ENCODE results near the gene KRT9.

The KRT9 gene

DNA sequence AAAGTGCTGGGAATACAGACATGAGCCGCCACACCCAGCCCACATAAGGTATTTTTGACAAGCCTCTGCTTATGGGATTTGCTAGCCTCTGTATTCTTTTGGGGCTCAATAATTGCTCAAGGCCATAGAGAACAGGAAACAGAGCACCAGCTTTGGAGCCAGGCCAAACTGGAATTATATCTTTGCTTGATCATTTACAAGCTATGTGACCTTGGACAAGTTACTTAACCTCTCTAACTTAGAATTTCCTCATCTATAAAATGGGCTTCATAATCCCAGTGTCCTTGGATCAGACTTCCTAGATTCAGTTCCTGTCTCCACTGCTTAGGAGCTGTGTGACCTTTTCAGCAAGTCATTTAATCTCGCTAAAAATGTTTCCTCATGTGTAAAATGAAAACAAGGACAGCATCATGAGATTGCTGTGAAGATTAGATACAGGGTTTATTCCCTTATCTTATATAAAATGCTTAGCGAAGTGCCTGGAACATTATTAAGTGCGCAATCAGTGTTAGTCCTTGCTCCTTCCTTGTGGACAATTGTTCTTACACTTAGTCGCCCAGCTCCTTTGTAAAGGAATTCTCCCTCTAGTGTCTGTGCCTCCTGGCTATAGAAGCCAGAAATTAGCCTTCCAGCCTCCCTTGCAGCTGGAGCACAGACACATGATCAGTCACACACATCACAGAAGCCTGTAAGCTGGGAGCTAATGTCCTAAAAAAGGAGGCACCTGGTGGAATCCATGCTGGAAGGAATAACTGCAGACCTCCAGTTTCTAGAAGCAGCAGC, 16.6 kb downstream of the KRT9 start:
- H3K9me3 ChIP-seq (ENCODE audit: control insufficient read depth, insufficient read depth, low read length), result no peaks in the 10 kb centered on the region
- no peak overlapping the region for H3K4me3 ChIP-seq (ENCODE audit: low read length)
- WGBS (ENCODE audit: insufficient coverage, insufficient read length), result no CpG with 5 or more reads among the region's 5 CpGs
- H3K4me1 ChIP-seq (ENCODE audit: control insufficient read depth, insufficient read depth, low read length), result no peaks in the 10 kb centered on the region
- H3K36me3 ChIP-seq (ENCODE audit: control insufficient read depth, insufficient read depth, low read length), result no peaks in the 10 kb centered on the region
- no peak for DNase-seq (ENCODE audit: low read depth, low spot score)
- no peak overlapping the region for H3K27ac ChIP-seq (ENCODE audit: low read length)
- no peaks in the 10 kb centered on the region for H3K27me3 ChIP-seq (ENCODE audit: control insufficient read depth, insufficient read depth, low read length)

DNA sequence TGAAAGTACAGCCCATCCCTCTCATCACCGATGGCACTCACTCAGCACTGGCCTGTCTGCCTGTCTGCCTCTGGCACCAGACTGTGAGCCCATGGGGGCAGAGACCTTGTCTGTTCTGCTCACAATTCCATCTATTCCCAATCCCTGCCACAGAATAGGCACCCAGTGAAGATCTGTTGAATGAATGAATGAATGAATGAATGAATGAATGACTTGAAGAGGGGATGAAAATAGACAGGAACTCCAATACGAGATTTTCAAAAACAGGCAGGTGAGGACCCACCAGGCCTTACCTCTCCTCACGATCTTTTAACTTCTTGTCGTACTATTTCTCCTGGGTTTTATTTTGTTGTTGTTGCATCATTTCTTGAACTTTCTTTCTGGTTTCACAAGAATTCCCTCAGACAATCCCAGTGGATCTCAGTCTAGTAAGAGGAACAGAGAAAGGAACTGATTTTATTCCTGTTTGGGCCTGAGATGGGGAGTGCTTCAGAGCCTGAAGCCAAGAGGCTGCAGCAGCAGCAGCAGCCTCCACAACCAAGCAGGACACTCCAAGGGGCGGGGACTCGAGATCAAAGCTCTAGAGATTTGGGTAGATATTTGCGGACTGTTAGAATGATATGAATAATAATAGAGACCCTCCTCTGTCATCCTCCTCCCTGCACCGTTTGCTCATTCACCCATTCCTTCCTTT, 17.7 kb downstream of the KRT9 start:
- H3K27me3 ChIP-seq (ENCODE audit: control insufficient read depth, insufficient read depth, low read length), result no peaks in the 10 kb centered on the region
- H3K4me1 ChIP-seq (ENCODE audit: control insufficient read depth, insufficient read depth, low read length), result no peaks in the 10 kb centered on the region
- no peak overlapping the region for H3K27ac ChIP-seq (ENCODE audit: low read length)
- H3K9me3 ChIP-seq (ENCODE audit: control insufficient read depth, insufficient read depth, low read length), result no peaks in the 10 kb centered on the region
- H3K4me3 ChIP-seq (ENCODE audit: low read length), result no peak overlapping the region
- H3K36me3 ChIP-seq (ENCODE audit: control insufficient read depth, insufficient read depth, low read length), result no peaks in the 10 kb centered on the region
- no CpG with 5 or more reads among the region's 8 CpGs for WGBS (ENCODE audit: insufficient coverage, insufficient read length)
- DNase-seq (ENCODE audit: low read depth, low spot score), result no peak

DNA sequence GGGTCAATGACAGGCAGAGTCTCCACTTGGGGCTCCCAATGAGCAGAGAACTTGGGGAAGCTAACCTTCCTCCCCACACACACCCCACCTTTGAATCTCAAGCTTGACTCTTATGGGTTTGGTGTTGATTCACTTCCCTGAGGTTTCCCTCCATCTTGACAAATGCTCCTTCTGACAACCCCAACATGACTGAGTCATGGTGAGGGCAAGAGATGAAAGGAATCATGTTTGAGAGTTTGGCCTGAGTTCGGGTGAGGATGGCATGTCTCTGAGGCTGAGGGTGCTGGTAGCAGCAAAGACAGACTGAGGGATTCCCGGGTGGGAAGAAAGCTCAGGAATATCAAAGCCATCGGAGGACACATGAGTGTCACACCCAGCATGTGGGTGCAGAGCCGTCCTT, 18.7 kb downstream of the KRT9 start:
- no peak for DNase-seq (ENCODE audit: low read depth, low spot score)
- Histone ChIP-seq H3K27me3 (ENCODE audit: control insufficient read depth, insufficient read depth, low read length) (no peaks in the 10 kb centered on the region), H3K4me3 (ENCODE audit: low read length) (no peak overlapping the region), H3K27ac (ENCODE audit: low read length) (no peak overlapping the region), H3K4me1 (ENCODE audit: control insufficient read depth, insufficient read depth, low read length) (no peaks in the 10 kb centered on the region; the same call in 1 of the 2 replicates), H3K9me3 (ENCODE audit: control insufficient read depth, insufficient read depth, low read length) (no peaks in the 10 kb centered on the region), H3K36me3 (ENCODE audit: control insufficient read depth, insufficient read depth, low read length) (no peaks in the 10 kb centered on the region)
- whole genome bisulfite sequencing (ENCODE audit: insufficient coverage, insufficient read length), result no CpG with 5 or more reads among the region's 4 CpGs

DNA sequence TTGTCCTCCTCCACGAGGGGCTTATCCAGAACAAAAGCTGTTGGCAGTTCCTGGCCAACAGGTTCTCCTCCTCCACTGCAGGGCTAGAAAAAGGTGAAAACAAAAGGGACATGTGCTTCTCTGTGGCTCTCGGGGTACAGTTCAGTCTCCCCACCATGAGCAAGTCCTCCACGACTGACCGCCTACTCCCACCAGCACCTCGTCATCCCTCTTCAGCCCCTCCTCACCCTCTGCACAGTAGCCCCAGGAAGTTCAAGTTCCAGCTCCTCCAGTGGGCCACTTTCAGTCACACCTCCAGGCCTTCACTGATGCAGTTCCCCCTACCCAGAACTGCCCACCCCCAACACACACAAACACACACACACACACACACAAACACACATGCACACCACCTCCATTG, 19.4 kb downstream of the KRT9 start:
- H3K9me3 ChIP-seq (ENCODE audit: control insufficient read depth, insufficient read depth, low read length), result no peaks in the 10 kb centered on the region
- H3K4me3 ChIP-seq (ENCODE audit: low read length), result no peak overlapping the region
- DNase-seq (ENCODE audit: low read depth, low spot score), result no peak
- no peaks in the 10 kb centered on the region; the same call in 1 of the 2 replicates for H3K4me1 ChIP-seq (ENCODE audit: control insufficient read depth, insufficient read depth, low read length)
- no peaks in the 10 kb centered on the region for H3K27me3 ChIP-seq (ENCODE audit: control insufficient read depth, insufficient read depth, low read length)
- H3K27ac ChIP-seq (ENCODE audit: low read length), result no peak overlapping the region
- no CpG with 5 or more reads among the region's 5 CpGs for WGBS (ENCODE audit: insufficient coverage, insufficient read length)
- no peaks in the 10 kb centered on the region for H3K36me3 ChIP-seq (ENCODE audit: control insufficient read depth, insufficient read depth, low read length)

DNA sequence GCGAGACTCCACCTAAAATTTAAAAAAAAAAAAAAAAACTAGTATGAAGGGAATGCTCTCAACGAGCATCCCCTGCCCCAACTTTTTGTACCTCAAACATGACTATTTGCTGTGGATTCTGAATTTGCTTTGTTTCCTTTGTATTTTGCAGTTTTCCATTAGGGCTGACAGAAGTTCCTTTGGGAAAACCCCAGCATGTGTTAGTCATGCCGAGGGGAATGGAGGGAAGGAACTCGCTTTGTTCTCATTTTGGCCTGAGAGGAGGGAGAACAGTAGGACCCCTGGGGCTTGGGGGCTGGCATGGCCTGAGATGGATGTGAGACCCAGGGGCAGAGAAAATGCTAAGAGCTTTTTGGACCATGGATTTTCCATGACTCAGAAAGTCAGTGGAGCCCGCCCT, 20.5 kb downstream of the KRT9 start:
- no CpG with 5 or more reads among the region's 5 CpGs for WGBS (ENCODE audit: insufficient coverage, insufficient read length)
- Histone ChIP-seq H3K36me3 (ENCODE audit: control insufficient read depth, insufficient read depth, low read length) (no peaks in the 10 kb centered on the region), H3K9me3 (ENCODE audit: control insufficient read depth, insufficient read depth, low read length) (no peaks in the 10 kb centered on the region), H3K27ac (ENCODE audit: low read length) (no peak overlapping the region), H3K4me1 (ENCODE audit: control insufficient read depth, insufficient read depth, low read length) (no peaks in the 10 kb centered on the region; the same call in 1 of the 2 replicates), H3K4me3 (ENCODE audit: low read length) (no peak overlapping the region), H3K27me3 (ENCODE audit: control insufficient read depth, insufficient read depth, low read length) (no peaks in the 10 kb centered on the region)
- DNase-seq (ENCODE audit: low read depth, low spot score), result no peak

DNA sequence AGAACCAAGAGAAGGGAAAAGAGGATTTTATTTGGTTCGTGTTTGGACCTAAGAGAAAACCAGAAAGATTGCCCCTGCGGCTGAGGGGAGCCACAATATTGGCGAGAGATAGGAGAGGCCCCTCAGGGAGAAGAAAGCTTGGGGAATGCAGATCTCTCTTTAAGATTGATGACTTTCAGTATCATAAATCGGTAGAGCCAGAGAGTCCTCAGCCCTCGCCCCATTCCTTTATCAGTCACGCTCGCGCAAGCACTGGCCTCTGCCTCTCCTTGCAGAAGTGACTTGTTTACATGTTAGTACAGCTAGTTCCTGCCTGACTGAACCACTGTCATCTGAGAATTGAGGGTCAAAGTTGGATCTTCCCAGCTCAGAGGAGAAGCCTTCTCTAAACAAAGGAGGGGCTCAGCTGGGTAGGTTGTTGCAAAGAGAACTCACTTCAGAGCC, 22.2 kb downstream of the KRT9 start:
- H3K27ac ChIP-seq (ENCODE audit: low read length), result no peak overlapping the region
- no CpG with 5 or more reads among the region's 8 CpGs for WGBS (ENCODE audit: insufficient coverage, insufficient read length)
- H3K9me3 ChIP-seq (ENCODE audit: control insufficient read depth, insufficient read depth, low read length), result no peaks in the 10 kb centered on the region
- no peak for DNase-seq (ENCODE audit: low read depth, low spot score)
- no peaks in the 10 kb centered on the region for H3K27me3 ChIP-seq (ENCODE audit: control insufficient read depth, insufficient read depth, low read length)
- H3K4me1 ChIP-seq (ENCODE audit: control insufficient read depth, insufficient read depth, low read length), result peaks cover under 1% of the 10 kb centered on the region; the same call in 1 of the 2 replicates
- no peak overlapping the region for H3K4me3 ChIP-seq (ENCODE audit: low read length)
- no peaks in the 10 kb centered on the region for H3K36me3 ChIP-seq (ENCODE audit: control insufficient read depth, insufficient read depth, low read length)

DNA sequence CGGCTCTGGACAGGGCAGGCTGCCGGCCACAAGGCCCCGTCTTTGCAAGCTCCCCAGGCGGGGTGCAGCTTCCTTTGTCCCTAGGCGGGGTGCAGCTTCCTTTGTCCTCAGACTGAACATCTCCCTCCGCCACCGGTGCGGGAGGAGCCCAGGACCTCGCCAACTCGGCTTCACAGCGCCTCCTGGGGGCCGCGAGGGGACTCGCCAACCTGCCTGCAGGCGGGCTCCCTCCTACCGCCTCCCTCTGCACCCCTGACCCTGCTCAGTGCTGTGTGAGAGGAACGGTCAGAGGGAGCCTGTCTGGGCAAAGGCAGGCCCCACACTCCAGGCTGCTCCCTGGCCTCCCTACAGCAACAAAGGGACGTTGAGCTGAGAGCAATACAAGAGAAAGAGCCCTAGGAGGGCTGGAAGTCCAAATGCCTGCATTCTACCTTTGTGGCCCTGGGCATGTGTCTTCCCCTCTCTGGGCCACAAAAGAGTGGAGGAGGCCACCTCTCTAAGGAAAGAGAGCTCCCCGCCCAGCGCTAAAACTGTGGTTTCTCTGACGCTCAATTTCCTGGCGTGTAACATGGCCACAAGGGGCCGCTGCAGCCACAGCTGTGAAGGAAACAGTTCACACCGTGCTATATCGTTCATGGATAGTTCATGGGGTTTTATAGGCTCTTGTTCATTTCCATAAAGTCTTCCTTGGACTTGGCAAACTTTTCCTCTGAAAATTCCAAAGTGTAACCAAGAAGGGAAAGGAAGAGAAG, 22.8 kb downstream of the KRT9 start:
- WGBS (ENCODE audit: insufficient coverage, insufficient read length), result no CpG with 5 or more reads among the region's 25 CpGs
- Histone ChIP-seq H3K27ac (ENCODE audit: low read length) (no peak overlapping the region), H3K4me1 (ENCODE audit: control insufficient read depth, insufficient read depth, low read length) (peaks cover 2% of the 10 kb centered on the region; the same call in 1 of the 2 replicates), H3K27me3 (ENCODE audit: control insufficient read depth, insufficient read depth, low read length) (no peaks in the 10 kb centered on the region), H3K9me3 (ENCODE audit: control insufficient read depth, insufficient read depth, low read length) (no peaks in the 10 kb centered on the region), H3K36me3 (ENCODE audit: control insufficient read depth, insufficient read depth, low read length) (no peaks in the 10 kb centered on the region), H3K4me3 (ENCODE audit: low read length) (no peak overlapping the region)
- DNase-seq (ENCODE audit: low read depth, low spot score), result peak; percentile 76

DNA sequence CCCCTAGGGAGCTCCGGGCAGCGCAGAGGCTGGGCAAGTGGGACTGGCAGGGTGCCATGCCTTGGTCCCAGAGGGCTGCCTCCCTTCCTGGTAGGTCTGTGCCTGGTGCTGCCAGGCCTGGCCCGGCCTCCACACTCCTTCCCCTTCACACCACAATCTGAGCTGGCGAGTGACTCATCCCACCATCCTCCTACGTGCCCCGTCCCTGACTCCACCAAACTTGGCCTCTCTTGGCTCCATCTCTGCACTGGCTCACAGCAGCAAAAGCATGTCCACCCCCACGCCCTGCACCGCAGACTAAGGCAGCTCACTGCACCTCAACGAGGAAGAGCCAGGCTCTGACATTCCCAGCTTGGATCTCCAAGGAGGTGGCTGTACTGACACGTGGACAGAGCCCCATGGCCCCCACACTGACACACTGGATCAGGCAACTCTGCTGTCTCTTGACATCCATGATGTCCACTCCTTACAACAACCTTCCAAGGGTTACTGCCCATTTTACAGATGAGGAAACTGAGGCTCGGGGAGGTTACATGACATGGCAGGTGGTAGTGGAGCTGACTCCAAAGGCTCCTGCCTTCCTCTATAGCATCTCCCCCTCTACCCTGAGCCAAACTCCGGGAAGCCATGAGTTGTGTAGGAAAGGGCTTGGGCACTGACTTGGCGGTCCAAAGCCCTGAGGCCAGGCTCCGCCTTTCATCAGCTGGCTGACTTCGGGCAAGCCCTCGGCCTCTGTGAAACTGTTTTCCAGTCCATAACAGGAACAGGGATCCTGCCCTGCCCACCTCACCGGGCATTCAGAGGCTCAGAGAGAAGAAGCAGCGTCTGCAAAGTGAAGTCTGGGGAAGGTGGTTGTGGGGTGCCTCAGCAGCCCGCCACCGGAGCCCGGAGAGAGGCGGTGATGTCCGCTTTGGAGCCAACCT, 23.7 kb downstream of the KRT9 start:
- H3K4me1 ChIP-seq (ENCODE audit: control insufficient read depth, insufficient read depth, low read length), result peaks cover 2% of the 10 kb centered on the region; the same call in 1 of the 2 replicates
- no peaks in the 10 kb centered on the region for H3K27me3 ChIP-seq (ENCODE audit: control insufficient read depth, insufficient read depth, low read length)
- H3K9me3 ChIP-seq (ENCODE audit: control insufficient read depth, insufficient read depth, low read length), result no peaks in the 10 kb centered on the region
- WGBS (ENCODE audit: insufficient coverage, insufficient read length), result no CpG with 5 or more reads among the region's 23 CpGs
- DNase-seq (ENCODE audit: low read depth, low spot score), result no peak
- no peak overlapping the region for H3K27ac ChIP-seq (ENCODE audit: low read length)
- H3K4me3 ChIP-seq (ENCODE audit: low read length), result no peak overlapping the region
- no peaks in the 10 kb centered on the region for H3K36me3 ChIP-seq (ENCODE audit: control insufficient read depth, insufficient read depth, low read length)

DNA sequence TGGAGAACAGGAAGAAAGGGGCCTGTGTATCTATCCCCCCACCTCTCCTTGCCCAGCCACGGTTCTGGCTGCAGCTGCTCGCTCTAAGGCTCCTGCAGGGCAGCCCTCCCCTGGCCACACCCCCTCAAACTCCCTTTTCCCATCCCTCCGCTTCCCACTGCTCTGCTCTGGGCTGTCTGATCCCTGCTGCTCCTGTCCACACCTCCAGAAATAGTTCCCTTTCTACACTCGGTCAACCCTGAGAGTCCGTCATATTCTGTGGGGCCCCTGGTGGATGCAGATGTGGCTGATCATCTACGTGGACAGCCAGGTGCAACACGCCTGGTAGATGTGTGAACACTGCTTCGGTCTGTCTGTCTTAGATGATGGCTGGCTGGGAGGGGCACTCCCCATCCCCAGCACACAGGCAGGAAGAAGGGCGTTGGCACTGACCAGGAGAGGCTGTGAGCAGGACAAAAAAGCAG, 24.4 kb downstream of the KRT9 start:
- H3K4me1 ChIP-seq (ENCODE audit: control insufficient read depth, insufficient read depth, low read length), result peaks cover 2% of the 10 kb centered on the region; the same call in 1 of the 2 replicates
- no peaks in the 10 kb centered on the region for H3K9me3 ChIP-seq (ENCODE audit: control insufficient read depth, insufficient read depth, low read length)
- H3K27ac ChIP-seq (ENCODE audit: low read length), result no peak overlapping the region
- no peaks in the 10 kb centered on the region for H3K36me3 ChIP-seq (ENCODE audit: control insufficient read depth, insufficient read depth, low read length)
- no peak for DNase-seq (ENCODE audit: low read depth, low spot score)
- no CpG with 5 or more reads among the region's 9 CpGs for WGBS (ENCODE audit: insufficient coverage, insufficient read length)
- no peak overlapping the region for H3K4me3 ChIP-seq (ENCODE audit: low read length)
- no peaks in the 10 kb centered on the region for H3K27me3 ChIP-seq (ENCODE audit: control insufficient read depth, insufficient read depth, low read length)

Measured in iPS DF 6.9 (cell line).